Amniotic stem cell (primary cell): Measurements from ENCODE around the gene SUPT20H.
"Not testable (repeated sequence)": the region's sequence is repeated elsewhere in the genome, so short reads cannot be mapped to it uniquely, and the experiment has no call there.

Experiments
- DNase-seq: peaks from one replicate; lab custom pipeline; 2025; lab: John Stamatoyannopoulos, UW

Gene SUPT20H

GRCh38 chr13:37069597-37070103 is 10.2 kb upstream of the SUPT20H start:
- no peak for DNase-seq

- DNase-seq, result no peak
Observed at GRCh38 chr13:37068962-37069361, 9.5 kb upstream of the SUPT20H start.

- DNase-seq, result no peak
Observed at GRCh38 chr13:37067874-37068273, 8.4 kb upstream of the SUPT20H start.

- no peak for DNase-seq
Observed at GRCh38 chr13:37065890-37066526, 6.5 kb upstream of the SUPT20H start.

GRCh38 chr13:37059848-37060192 is 332 bp upstream of the SUPT20H start:
- DNase-seq, result no peak

GRCh38 chr13:37056228-37056627 is 3.3 kb downstream of the SUPT20H start:
- DNase-seq, result not testable (repeated sequence)

GRCh38 chr13:37053111-37053510 is 6.4 kb downstream of the SUPT20H start:
- not testable (repeated sequence) for DNase-seq

- DNase-seq, result no peak
Observed at GRCh38 chr13:37049810-37050209, 9.7 kb downstream of the SUPT20H start.

- DNase-seq, result no peak
Observed at GRCh38 chr13:37047846-37048245, 11.6 kb downstream of the SUPT20H start.

- no peak for DNase-seq
Observed at GRCh38 chr13:37047032-37047431, 12.5 kb downstream of the SUPT20H start.

- DNase-seq, result no peak
Observed at GRCh38 chr13:37046062-37046461, 13.4 kb downstream of the SUPT20H start.

GRCh38 chr13:37040789-37041188 is 18.7 kb downstream of the SUPT20H start:
- DNase-seq, result no peak

- DNase-seq, result no peak
Observed at GRCh38 chr13:37039896-37040295, 19.6 kb downstream of the SUPT20H start.

- no peak for DNase-seq
Observed at GRCh38 chr13:37037241-37037640, 22.2 kb downstream of the SUPT20H start.

GRCh38 chr13:37029617-37030016 is 29.9 kb downstream of the SUPT20H start:
- DNase-seq, result peak; percentile 3

- DNase-seq, result no peak
Observed at GRCh38 chr13:37027639-37028038, 31.8 kb downstream of the SUPT20H start.

- DNase-seq, result no peak
Observed at GRCh38 chr13:37026771-37027170, 32.7 kb downstream of the SUPT20H start.

- no peak for DNase-seq
Observed at GRCh38 chr13:37023871-37024270, 35.6 kb downstream of the SUPT20H start.

GRCh38 chr13:37014609-37015008 is 44.9 kb downstream of the SUPT20H start:
- DNase-seq, result no peak

GRCh38 chr13:37011788-37012187 is 47.7 kb downstream of the SUPT20H start:
- no peak for DNase-seq

- DNase-seq, result no peak
Observed at GRCh38 chr13:37011002-37011401, 48.5 kb downstream of the SUPT20H start.

GRCh38 chr13:37010424-37010823 is 49.1 kb downstream of the SUPT20H start:
- no peak for DNase-seq

- DNase-seq, result no peak
Observed at GRCh38 chr13:37009692-37010091, 49.8 kb downstream of the SUPT20H start.

GRCh38 chr13:37001921-37002250 is 57.6 kb downstream of the SUPT20H start:
- DNase-seq, result no peak
